Measurements from ENCODE around the gene HTR5A.

HTR5A gene

GRCh38 chr7:155119801-155120382, 49.8 kb downstream of the HTR5A start:
- no peak for TF ChIP-seq ARNTL (CRISPR knock-in tag; IDR thresholded peaks at IDR 0.05; ENCODE audit: borderline replicate concordance, low read depth)
- no peak for TF ChIP-seq CREB5 (CRISPR knock-in tag; IDR thresholded peaks at IDR 0.05; ENCODE audit: low read depth)
- no peak for TF ChIP-seq BACH2 (CRISPR knock-in tag; IDR thresholded peaks at IDR 0.05; ENCODE audit: borderline replicate concordance)
- no peak for TF ChIP-seq TOX (CRISPR knock-in tag; IDR thresholded peaks at IDR 0.05; ENCODE audit: borderline replicate concordance)
- TF ChIP-seq ISL1 (CRISPR knock-in tag; IDR thresholded peaks at IDR 0.05): no peak
- TF ChIP-seq ZNF70 (CRISPR knock-in tag; IDR thresholded peaks at IDR 0.05): no peak
- no peak for TF ChIP-seq CSRNP3 (CRISPR knock-in tag; IDR thresholded peaks at IDR 0.05)
- TF ChIP-seq ZNF8 (CRISPR knock-in tag; IDR thresholded peaks at IDR 0.05): no peak
- no peak for TF ChIP-seq TSHZ2 (CRISPR knock-in tag; IDR thresholded peaks at IDR 0.05)
- no peak for TF ChIP-seq ZC3H10 (CRISPR knock-in tag; IDR thresholded peaks at IDR 0.05)
- no peak for TF ChIP-seq TCF4 (CRISPR knock-in tag; IDR thresholded peaks at IDR 0.05; ENCODE audit: borderline replicate concordance)
- TF ChIP-seq OSR1 (CRISPR knock-in tag; IDR thresholded peaks at IDR 0.05): no peak
- no peak for TF ChIP-seq PPARA (CRISPR knock-in tag; IDR thresholded peaks at IDR 0.05; ENCODE audit: borderline replicate concordance)
- no peak for TF ChIP-seq CSDC2 (CRISPR knock-in tag; IDR thresholded peaks at IDR 0.05)
- TF ChIP-seq, protein P1, sequence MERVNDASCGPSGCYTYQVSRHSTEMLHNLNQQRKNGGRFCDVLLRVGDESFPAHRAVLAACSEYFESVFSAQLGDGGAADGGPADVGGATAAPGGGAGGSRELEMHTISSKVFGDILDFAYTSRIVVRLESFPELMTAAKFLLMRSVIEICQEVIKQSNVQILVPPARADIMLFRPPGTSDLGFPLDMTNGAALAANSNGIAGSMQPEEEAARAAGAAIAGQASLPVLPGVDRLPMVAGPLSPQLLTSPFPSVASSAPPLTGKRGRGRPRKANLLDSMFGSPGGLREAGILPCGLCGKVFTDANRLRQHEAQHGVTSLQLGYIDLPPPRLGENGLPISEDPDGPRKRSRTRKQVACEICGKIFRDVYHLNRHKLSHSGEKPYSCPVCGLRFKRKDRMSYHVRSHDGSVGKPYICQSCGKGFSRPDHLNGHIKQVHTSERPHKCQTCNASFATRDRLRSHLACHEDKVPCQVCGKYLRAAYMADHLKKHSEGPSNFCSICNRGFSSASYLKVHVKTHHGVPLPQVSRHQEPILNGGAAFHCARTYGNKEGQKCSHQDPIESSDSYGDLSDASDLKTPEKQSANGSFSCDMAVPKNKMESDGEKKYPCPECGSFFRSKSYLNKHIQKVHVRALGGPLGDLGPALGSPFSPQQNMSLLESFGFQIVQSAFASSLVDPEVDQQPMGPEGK (CRISPR knock-in tag; IDR thresholded peaks at IDR 0.05; ENCODE audit: borderline replicate concordance): no peak
- no peak for TF ChIP-seq ZFP30 (CRISPR knock-in tag; IDR thresholded peaks at IDR 0.05)
- ATAC-seq: no peak

DNA sequence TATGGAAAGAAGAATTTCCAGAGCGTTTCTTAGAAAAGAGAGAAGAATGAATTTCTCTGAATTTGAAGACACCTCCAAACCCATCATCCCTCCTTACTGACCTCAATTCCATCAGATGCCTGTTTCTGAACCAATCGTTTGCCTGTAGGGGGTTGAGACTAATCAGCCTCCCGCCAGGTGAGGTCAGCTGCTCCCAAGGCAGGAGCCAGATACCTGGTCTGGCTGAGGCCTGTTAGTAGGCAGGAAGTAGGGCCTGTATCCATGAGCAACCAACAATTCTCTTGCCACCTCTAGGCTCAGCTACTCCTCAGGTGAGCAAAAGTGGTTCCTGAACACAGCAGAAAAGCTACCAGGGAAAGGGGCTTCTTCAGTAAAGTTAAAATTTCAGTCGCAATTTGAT, 50.3 kb downstream of the HTR5A start:
- no peak for ATAC-seq
- TF ChIP-seq GLIS3 (CRISPR knock-in tag; IDR thresholded peaks at IDR 0.05) (no peak), ZNF565 (CRISPR knock-in tag; conservative IDR thresholded peaks at IDR 0.05; ENCODE audit: low read depth) (no peak), ZFP3 (CRISPR knock-in tag; IDR thresholded peaks at IDR 0.05) (no peak), ZNF8 (CRISPR knock-in tag; IDR thresholded peaks at IDR 0.05) (no peak), RARB (CRISPR knock-in tag; IDR thresholded peaks at IDR 0.05) (no peak), TOX (CRISPR knock-in tag; IDR thresholded peaks at IDR 0.05; ENCODE audit: borderline replicate concordance) (no peak)

DNA sequence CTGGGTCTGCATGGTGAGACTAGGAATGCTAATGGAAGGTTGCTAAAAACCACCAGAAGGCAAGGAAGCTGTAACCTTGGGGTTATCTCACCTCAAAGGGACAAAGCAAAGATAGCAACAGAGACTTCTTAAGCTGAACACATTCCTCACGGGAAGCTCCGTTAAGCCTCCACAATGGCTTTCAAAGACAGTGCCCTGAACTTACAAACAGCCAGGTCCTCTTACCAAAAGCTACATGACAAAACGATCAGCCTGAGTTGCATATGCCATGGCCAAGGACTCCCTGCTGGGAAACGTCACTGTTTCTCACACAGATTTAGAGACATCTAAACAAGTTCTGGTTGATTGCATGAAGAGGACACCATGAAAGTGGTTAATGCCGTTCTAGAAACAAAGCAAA, 52.7 kb downstream of the HTR5A start:
- ATAC-seq: no peak
- TF ChIP-seq ZFP30 (CRISPR knock-in tag; IDR thresholded peaks at IDR 0.05) (no peak), PPARA (CRISPR knock-in tag; IDR thresholded peaks at IDR 0.05; ENCODE audit: borderline replicate concordance) (no peak), GLIS3 (CRISPR knock-in tag; IDR thresholded peaks at IDR 0.05) (no peak), ZNF70 (CRISPR knock-in tag; IDR thresholded peaks at IDR 0.05) (no peak), OSR1 (CRISPR knock-in tag; IDR thresholded peaks at IDR 0.05) (no peak), ESRRG (CRISPR knock-in tag; IDR thresholded peaks at IDR 0.05) (no peak), ARNTL (CRISPR knock-in tag; IDR thresholded peaks at IDR 0.05; ENCODE audit: borderline replicate concordance, low read depth) (no peak), ZFP3 (CRISPR knock-in tag; IDR thresholded peaks at IDR 0.05) (no peak), CSDC2 (CRISPR knock-in tag; IDR thresholded peaks at IDR 0.05) (no peak), ISL1 (CRISPR knock-in tag; IDR thresholded peaks at IDR 0.05) (no peak), ZC3H10 (CRISPR knock-in tag; IDR thresholded peaks at IDR 0.05) (no peak), RARB (CRISPR knock-in tag; IDR thresholded peaks at IDR 0.05) (no peak), CREB5 (CRISPR knock-in tag; IDR thresholded peaks at IDR 0.05; ENCODE audit: low read depth) (no peak), BACH2 (CRISPR knock-in tag; IDR thresholded peaks at IDR 0.05; ENCODE audit: borderline replicate concordance) (no peak), TCF4 (CRISPR knock-in tag; IDR thresholded peaks at IDR 0.05; ENCODE audit: borderline replicate concordance) (no peak), ZNF8 (CRISPR knock-in tag; IDR thresholded peaks at IDR 0.05) (no peak)
- TF ChIP-seq, protein P1 (CRISPR knock-in tag; IDR thresholded peaks at IDR 0.05; ENCODE audit: borderline replicate concordance): no peak
- TF ChIP-seq, protein P2, sequence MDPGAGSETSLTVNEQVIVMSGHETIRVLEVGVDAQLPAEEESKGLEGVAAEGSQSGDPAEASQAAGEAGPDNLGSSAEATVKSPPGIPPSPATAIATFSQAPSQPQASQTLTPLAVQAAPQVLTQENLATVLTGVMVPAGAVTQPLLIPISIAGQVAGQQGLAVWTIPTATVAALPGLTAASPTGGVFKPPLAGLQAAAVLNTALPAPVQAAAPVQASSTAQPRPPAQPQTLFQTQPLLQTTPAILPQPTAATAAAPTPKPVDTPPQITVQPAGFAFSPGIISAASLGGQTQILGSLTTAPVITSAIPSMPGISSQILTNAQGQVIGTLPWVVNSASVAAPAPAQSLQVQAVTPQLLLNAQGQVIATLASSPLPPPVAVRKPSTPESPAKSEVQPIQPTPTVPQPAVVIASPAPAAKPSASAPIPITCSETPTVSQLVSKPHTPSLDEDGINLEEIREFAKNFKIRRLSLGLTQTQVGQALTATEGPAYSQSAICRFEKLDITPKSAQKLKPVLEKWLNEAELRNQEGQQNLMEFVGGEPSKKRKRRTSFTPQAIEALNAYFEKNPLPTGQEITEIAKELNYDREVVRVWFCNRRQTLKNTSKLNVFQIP (CRISPR knock-in tag; IDR thresholded peaks at IDR 0.05; ENCODE audit: borderline replicate concordance, low read depth): no peak

All from SK-N-SH treated with all-trans-retinoic acid at 6 μM for 48 hours (cell line).